Astrocyte of the spinal cord (primary cell): ENCODE results near the gene EXTL1.

Source experiments
- DNase-seq: peaks from one replicate; pipeline ENCODE4 v3.0.0; 2011; ENCODE audit warnings: low read depth, low spot score
- H3K4me3 ChIP-seq: 2 replicates; pipeline ENCODE4 v1.5.1; 2011; ENCODE audit warnings: low read depth, mild to moderate bottlenecking, low read length, moderate library complexity
- CTCF ChIP-seq: IDR thresholded peaks from 2 replicates; pipeline ENCODE4 v1.5.1; 2012; ENCODE audit warnings: low read depth, mild to moderate bottlenecking, low read length, inconsistent platforms
- in situ Hi-C: cut with HindIII; loops from 2 replicates; pipeline ENCODE4 v1.10.0; 2017; ENCODE audit warnings: low sequenced_read_pairs

EXTL1 gene

GRCh38 chr1:26035203-26035958 lies 13.8 kb downstream of the EXTL1 start:
- no peak for TF ChIP-seq CTCF
- peak overlapping the region; percentile 82 for H3K4me3 ChIP-seq
- in situ Hi-C loops = no loop called here
- DNase-seq = peak; percentile 89

GRCh38 chr1:26035959-26036755 lies 14.6 kb downstream of the EXTL1 start:
- DNase-seq = peak; percentile 61
- TF ChIP-seq CTCF = peak; percentile 98
- peak overlapping the region; percentile 82 for H3K4me3 ChIP-seq
- in situ Hi-C loops = no loop called here

GRCh38 chr1:26036756-26037281 lies 15.2 kb downstream of the EXTL1 start:
- TF ChIP-seq CTCF = no peak
- H3K4me3 ChIP-seq = no peak overlapping the region
- DNase-seq = no peak
- in situ Hi-C loops = no loop called here

- DNase-seq = no peak
- in situ Hi-C loops = no loop called here
- no peak overlapping the region for H3K4me3 ChIP-seq
- TF ChIP-seq CTCF = no peak
These were observed 16.3 kb downstream of the EXTL1 start for GRCh38 chr1:26037904-26038303.

- no peak for TF ChIP-seq CTCF
- DNase-seq = no peak
- H3K4me3 ChIP-seq = no peak overlapping the region
- in situ Hi-C loops = no loop called here
These were observed 16.9 kb downstream of the EXTL1 start for GRCh38 chr1:26038477-26038876.

GRCh38 chr1:26038904-26039303 lies 17.3 kb downstream of the EXTL1 start:
- no peak for DNase-seq
- TF ChIP-seq CTCF = no peak
- in situ Hi-C loops = no loop called here
- no peak overlapping the region for H3K4me3 ChIP-seq
